Measurements from ENCODE around the gene RERG.

RERG gene

DNA sequence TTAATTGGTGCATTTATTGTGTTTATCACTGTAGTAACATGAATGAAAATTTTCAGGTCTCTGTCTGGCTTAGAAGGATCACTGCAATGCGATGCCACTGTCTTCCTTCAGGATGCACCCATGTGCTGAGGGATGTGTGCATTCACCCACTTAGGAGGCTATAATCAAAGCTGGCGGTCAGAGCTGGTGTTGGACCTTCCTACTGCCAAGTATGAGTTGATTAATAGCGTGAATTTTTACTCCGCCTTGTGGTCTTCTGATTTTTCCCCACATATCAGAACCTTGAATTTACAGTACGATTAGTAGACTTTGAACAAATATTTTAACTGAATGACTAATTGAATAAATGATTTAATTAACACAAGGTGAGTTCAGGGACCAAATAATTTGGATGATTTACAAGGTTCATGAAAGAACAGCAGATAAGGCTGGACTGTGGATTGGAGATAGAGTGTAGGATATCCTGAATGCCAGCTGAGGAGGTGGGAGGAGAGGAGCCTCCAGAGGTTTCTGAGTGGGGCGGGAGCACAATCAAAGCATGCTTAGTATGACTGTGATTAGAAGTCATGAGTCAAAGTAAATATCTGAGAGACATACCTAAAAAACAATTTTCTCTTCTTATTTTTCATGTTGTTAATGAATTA, 50.1 kb downstream of the RERG start:
- Histone ChIP-seq H3K27me3 (no peaks in the 10 kb centered on the region), H3K9me3 (no peaks in the 10 kb centered on the region), H3K36me3 (0 out of 2 replicates have a peak, but pooled peaks cover 4% of the 10 kb centered on the region), H3K4me1 (peaks cover 61% of the 10 kb centered on the region), H3K4me3 (ENCODE audit: low read depth, low read length) (no peak overlapping the region)
- TF ChIP-seq, protein P1, sequence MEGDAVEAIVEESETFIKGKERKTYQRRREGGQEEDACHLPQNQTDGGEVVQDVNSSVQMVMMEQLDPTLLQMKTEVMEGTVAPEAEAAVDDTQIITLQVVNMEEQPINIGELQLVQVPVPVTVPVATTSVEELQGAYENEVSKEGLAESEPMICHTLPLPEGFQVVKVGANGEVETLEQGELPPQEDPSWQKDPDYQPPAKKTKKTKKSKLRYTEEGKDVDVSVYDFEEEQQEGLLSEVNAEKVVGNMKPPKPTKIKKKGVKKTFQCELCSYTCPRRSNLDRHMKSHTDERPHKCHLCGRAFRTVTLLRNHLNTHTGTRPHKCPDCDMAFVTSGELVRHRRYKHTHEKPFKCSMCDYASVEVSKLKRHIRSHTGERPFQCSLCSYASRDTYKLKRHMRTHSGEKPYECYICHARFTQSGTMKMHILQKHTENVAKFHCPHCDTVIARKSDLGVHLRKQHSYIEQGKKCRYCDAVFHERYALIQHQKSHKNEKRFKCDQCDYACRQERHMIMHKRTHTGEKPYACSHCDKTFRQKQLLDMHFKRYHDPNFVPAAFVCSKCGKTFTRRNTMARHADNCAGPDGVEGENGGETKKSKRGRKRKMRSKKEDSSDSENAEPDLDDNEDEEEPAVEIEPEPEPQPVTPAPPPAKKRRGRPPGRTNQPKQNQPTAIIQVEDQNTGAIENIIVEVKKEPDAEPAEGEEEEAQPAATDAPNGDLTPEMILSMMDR (IDR thresholded peaks at IDR 0.05; ENCODE audit: low read depth, low read length): no peak
- no peak for DNase-seq

DNA sequence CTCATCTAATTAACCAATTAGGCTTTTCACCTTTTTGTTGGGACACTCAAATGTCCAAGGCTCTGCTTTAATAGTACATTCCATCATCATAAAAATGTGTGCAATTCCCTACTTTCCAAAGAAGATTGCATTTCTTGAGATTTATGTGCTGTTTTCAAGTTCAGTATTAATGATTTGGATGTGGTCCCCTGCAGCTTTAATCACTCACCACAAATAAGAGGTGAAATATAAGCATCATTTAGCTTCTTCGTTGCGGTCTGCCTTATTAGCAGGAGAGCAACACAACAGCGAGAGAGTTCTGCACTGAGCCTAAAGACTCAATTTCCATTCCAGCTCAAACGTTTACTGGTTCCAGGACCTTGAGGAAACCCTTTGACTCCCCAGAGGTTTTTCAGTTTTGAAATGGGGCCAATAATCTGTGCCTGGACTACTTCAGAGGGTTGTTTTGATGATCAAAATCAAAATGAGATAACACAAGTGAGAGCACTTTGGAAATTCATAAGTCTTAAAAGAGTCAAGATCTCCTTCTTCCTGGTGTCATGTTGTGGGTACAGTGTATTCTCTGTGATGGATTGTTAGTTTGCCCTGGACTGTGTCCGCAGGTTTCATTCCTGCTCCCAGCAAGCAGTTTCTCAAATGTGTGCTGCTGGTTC, 53.1 kb downstream of the RERG start:
- Histone ChIP-seq H3K27me3 (no peaks in the 10 kb centered on the region), H3K36me3 (0 out of 2 replicates have a peak, but pooled peaks cover 4% of the 10 kb centered on the region), H3K4me3 (ENCODE audit: low read depth, low read length) (no peak overlapping the region), H3K9me3 (no peaks in the 10 kb centered on the region), H3K4me1 (peaks cover 54% of the 10 kb centered on the region)
- TF ChIP-seq, protein P1 (IDR thresholded peaks at IDR 0.05; ENCODE audit: low read depth, low read length): no peak
- DNase-seq: no peak

DNA sequence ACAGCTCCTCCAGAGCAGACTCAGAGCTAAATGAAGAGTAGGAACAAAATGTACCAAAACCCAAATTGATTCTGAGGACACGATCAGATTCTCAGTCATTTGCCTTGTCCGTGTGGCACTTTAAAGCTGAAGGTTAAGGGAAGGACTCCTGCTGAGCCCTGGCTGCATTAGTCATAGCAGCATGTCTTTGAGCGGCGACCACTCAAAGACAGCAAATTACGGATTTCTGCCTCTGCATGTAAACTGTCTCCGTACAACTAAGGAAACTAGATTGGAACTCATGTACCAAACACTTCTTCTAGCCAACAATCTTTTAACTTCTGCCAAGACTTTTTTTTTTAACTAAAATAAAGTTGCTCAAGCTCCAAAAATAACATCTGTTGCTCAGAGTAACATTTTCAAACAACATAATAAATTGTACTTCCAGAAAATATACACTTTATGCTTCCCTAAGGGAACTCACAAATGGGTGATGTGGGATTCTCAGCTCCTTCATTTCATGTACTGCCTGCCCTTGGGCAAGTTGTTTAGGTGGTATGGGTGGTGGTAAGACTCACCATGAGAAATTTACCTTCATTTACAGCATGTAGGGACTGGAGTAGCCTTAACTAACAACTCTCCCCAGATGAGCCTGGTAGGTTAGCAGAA, 56.1 kb downstream of the RERG start:
- peaks cover 44% of the 10 kb centered on the region for H3K4me1 ChIP-seq
- DNase-seq: no peak
- no peak overlapping the region for H3K4me3 ChIP-seq (ENCODE audit: low read depth, low read length)
- no peaks in the 10 kb centered on the region for H3K27me3 ChIP-seq
- TF ChIP-seq, protein P1 (IDR thresholded peaks at IDR 0.05; ENCODE audit: low read depth, low read length): no peak
- no peaks in the 10 kb centered on the region for H3K36me3 ChIP-seq
- H3K9me3 ChIP-seq: no peaks in the 10 kb centered on the region

GRCh38 chr12:15163030-15163976, 57.9 kb downstream of the RERG start:
- TF ChIP-seq, protein P1 (IDR thresholded peaks at IDR 0.05; ENCODE audit: low read depth, low read length): no peak
- H3K4me1 ChIP-seq: peaks cover 30% of the 10 kb centered on the region
- peak overlapping the region; percentile 56 for H3K4me3 ChIP-seq (ENCODE audit: low read depth, low read length)
- DNase-seq: no peak
- H3K36me3 ChIP-seq: no peaks in the 10 kb centered on the region
- H3K27me3 ChIP-seq: no peaks in the 10 kb centered on the region
- no peaks in the 10 kb centered on the region for H3K9me3 ChIP-seq

DNA sequence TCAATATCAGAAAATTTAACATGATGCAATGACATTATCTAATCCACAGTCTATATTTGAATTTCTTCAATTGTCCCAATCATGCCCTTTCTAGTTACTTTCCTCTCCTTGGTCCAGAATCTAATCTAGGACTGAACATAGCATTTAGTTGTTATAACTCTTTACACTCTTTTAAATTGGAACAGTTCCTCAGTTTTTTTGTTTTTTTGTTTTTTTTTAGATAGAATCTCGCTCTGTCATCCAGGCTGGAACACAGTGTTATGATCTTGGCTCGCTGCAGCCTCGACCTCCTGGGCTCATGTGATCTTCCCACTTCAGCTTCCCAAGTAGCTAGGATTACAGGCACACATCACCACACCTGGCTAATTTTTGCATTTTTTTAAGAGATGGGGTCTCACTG, 63.1 kb downstream of the RERG start:
- no peak for DNase-seq
- Histone ChIP-seq H3K4me3 (ENCODE audit: low read depth, low read length) (no peak overlapping the region), H3K27me3 (no peaks in the 10 kb centered on the region), H3K36me3 (no peaks in the 10 kb centered on the region), H3K4me1 (peaks cover 43% of the 10 kb centered on the region), H3K9me3 (no peaks in the 10 kb centered on the region)
- TF ChIP-seq, protein P1 (IDR thresholded peaks at IDR 0.05; ENCODE audit: low read depth, low read length): no peak

Data from BE2C (cell line).